AG08395 (cell line): ENCODE measurements around the gene SLC10A7.

Source experiments
- DNase-seq: peaks from one replicate; pipeline ENCODE4 v3.0.0; 2012; ENCODE audit warnings: mixed read lengths, low spot score

Gene SLC10A7

GRCh38 chr4:146439437-146439836 lies 82.3 kb downstream of the SLC10A7 start:
- DNase-seq: no peak

- DNase-seq: no peak
Measured at GRCh38 chr4:146437778-146438177, 84.0 kb downstream of the SLC10A7 start.

- peak; percentile 5 for DNase-seq
Measured at GRCh38 chr4:146436423-146437162, 85.1 kb downstream of the SLC10A7 start.

GRCh38 chr4:146435962-146436361 lies 85.8 kb downstream of the SLC10A7 start:
- DNase-seq: no peak

GRCh38 chr4:146432065-146432464 lies 89.7 kb downstream of the SLC10A7 start:
- DNase-seq: no peak

GRCh38 chr4:146428298-146428697 lies 93.4 kb downstream of the SLC10A7 start:
- DNase-seq: no peak

- no peak for DNase-seq
Measured at GRCh38 chr4:146417822-146418221, 103.9 kb downstream of the SLC10A7 start.

- DNase-seq: no peak
Measured at GRCh38 chr4:146415829-146416228, 105.9 kb downstream of the SLC10A7 start.

GRCh38 chr4:146407669-146408084 lies 114.1 kb downstream of the SLC10A7 start:
- DNase-seq: no peak

GRCh38 chr4:146407257-146407656 lies 114.5 kb downstream of the SLC10A7 start:
- no peak for DNase-seq

- no peak for DNase-seq
Measured at GRCh38 chr4:146401274-146401673, 120.5 kb downstream of the SLC10A7 start.

- DNase-seq: no peak
Measured at GRCh38 chr4:146398896-146399445, 122.8 kb downstream of the SLC10A7 start.

- peak; percentile 22 for DNase-seq
Measured at GRCh38 chr4:146398404-146398803, 123.3 kb downstream of the SLC10A7 start.

GRCh38 chr4:146389561-146389960 lies 132.2 kb downstream of the SLC10A7 start:
- no peak for DNase-seq

GRCh38 chr4:146382194-146382593 lies 139.5 kb downstream of the SLC10A7 start:
- DNase-seq: no peak

- DNase-seq: no peak
Measured at GRCh38 chr4:146381263-146381872, 140.4 kb downstream of the SLC10A7 start.

GRCh38 chr4:146379744-146380143 lies 142.0 kb downstream of the SLC10A7 start:
- no peak for DNase-seq

- DNase-seq: no peak
Measured at GRCh38 chr4:146371812-146372211, 149.9 kb downstream of the SLC10A7 start.

- DNase-seq: no peak
Measured at GRCh38 chr4:146370841-146371240, 150.9 kb downstream of the SLC10A7 start.

GRCh38 chr4:146369446-146369845 lies 152.3 kb downstream of the SLC10A7 start:
- DNase-seq: no peak

- no peak for DNase-seq
Measured at GRCh38 chr4:146368209-146368608, 153.5 kb downstream of the SLC10A7 start.

- no peak for DNase-seq
Measured at GRCh38 chr4:146367347-146367746, 154.4 kb downstream of the SLC10A7 start.

GRCh38 chr4:146359771-146360170 lies 162.0 kb downstream of the SLC10A7 start:
- DNase-seq: no peak
